K562 (cell line): ENCODE data around the gene DCTD. TPM values are rescaled to one million over a fixed set of nuclear protein-coding genes. Genes with fewer than 3 reads are reported as not detected.

Experiments used
- ATAC-seq: fragments of 200-7000 bp; cut with Tn5 transposase; 3 replicates; pipeline ENCODE4 v1.9.1; 2020; ENCODE audit warnings: moderate library complexity
- BruUV-seq: library from RNA; stranded (reverse); fragments of 400-500 nt; replicated peaks from 2 replicates; lab custom pipeline; 2021; lab: Mats Ljungman, UMichigan
- CTCF ChIA-PET: fragments of 300-600 bp; formaldehyde crosslinking; extraction: SDS; loops from one replicate; lab custom pipeline; 2021; ENCODE audit warnings: low intra/inter-chr PET ratio; lab: Yijun Ruan, JAX
- POLR2A ChIA-PET: fragments of 300-600, 350-650 bp; sonication (Branson Sonifier 250); formaldehyde crosslinking; extraction: SDS; loops from one replicate; lab custom pipeline; 2021; ENCODE audit warnings: antibody characterized with exemption, inconsistent platforms; lab: Yijun Ruan, JAX
- DNase-seq, 4 experiments: peaks; one replicate each; pipeline versions ENCODE4 v3.0.0 to v3.0.0-alpha.2; 2011 to 2018; ENCODE audit warnings: low spot score in 3 of 4, mixed read lengths in 3 of 4; ENCODE audit errors: extremely low read depth in 1 of 4
- FAIRE-seq: peaks from 2 replicates; lab custom pipeline; 2011; peaks lifted over from hg19 to GRCh38; lab: Jason Lieb, UNC
- H2AFZ ChIP-seq: 2 replicates; pipeline ENCODE4 v1.6.0; 2011; ENCODE audit warnings: low read depth, low read length, control low read depth, inconsistent platforms
- H3K27ac ChIP-seq: fragments of 200-600 bp; 3 replicates; pipeline ENCODE4 v1.8.0; 2011; ENCODE audit warnings: low read depth, mild to moderate bottlenecking, control low read depth, inconsistent platforms, low read length, moderate library complexity, mixed read lengths; ENCODE audit errors: extremely low read depth
- H3K27me3 ChIP-seq, 2 experiments: fragments of 300-600 bp in 1 of 2; 2 replicates in 1 of 2; 3 replicates in 1 of 2; pipeline versions ENCODE4 v1.6.0 to v1.8.0; 2011; ENCODE audit warnings: inconsistent platforms in 2 of 2, low read length in 2 of 2, mild to moderate bottlenecking in 1 of 2, mixed read lengths in 1 of 2, moderate library complexity in 1 of 2; ENCODE audit not compliant: control insufficient read depth in 2 of 2, insufficient read depth in 2 of 2
- H3K36me3 ChIP-seq: fragments of 300-600 bp; 3 replicates; pipeline ENCODE4 v1.8.0; 2011; ENCODE audit warnings: mild to moderate bottlenecking, low read length, inconsistent platforms; ENCODE audit not compliant: control insufficient read depth, insufficient read depth
- H3K4me1 ChIP-seq, 2 experiments: fragments of 200-600 bp in 1 of 2; replicated peaks in 1 of 2; 2 replicates in 1 of 2; 3 replicates in 1 of 2; pipeline versions ENCODE4 v1.5.1 to v1.8.0; 2011; ENCODE audit warnings: inconsistent platforms in 2 of 2, low read length in 2 of 2, mild to moderate bottlenecking in 1 of 2, mixed read lengths in 1 of 2, moderate library complexity in 1 of 2; ENCODE audit not compliant: control insufficient read depth in 2 of 2, insufficient read depth in 2 of 2
- H3K4me2 ChIP-seq: 2 replicates; pipeline ENCODE4 v1.6.1; 2011; ENCODE audit warnings: low read length, control low read depth, inconsistent platforms, mixed read lengths; ENCODE audit not compliant: insufficient read depth
- H3K4me3 ChIP-seq: fragments of 200-600 bp; sonication (generic), shearing (Covaris generic); 2 replicates; pipeline ENCODE4 v1.5.1; 2016; ENCODE audit warnings: control low read depth, inconsistent platforms
- H3K79me2 ChIP-seq: fragments of 200-600 bp; 3 replicates; pipeline ENCODE4 v1.8.0; 2011; ENCODE audit warnings: low read length, inconsistent platforms; ENCODE audit not compliant: control insufficient read depth, insufficient read depth
- H3K9ac ChIP-seq, 2 experiments: 2 replicates each; pipeline versions ENCODE4 v1.6.0 to v1.6.1; 2011; ENCODE audit warnings: low read depth in 2 of 2, low read length in 2 of 2, control low read depth in 1 of 2, inconsistent platforms in 1 of 2, mild to moderate bottlenecking in 1 of 2, mixed read lengths in 1 of 2; ENCODE audit not compliant: insufficient read depth in 1 of 2
- H3K9me1 ChIP-seq: one replicate; pipeline ENCODE4 v1.6.0; 2011; ENCODE audit warnings: inconsistent platforms, mild to moderate bottlenecking, low read length, moderate library complexity; ENCODE audit not compliant: control insufficient read depth, insufficient read depth
- H3K9me3 ChIP-seq: replicated peaks from 2 replicates; pipeline ENCODE4 v1.5.1; 2011; ENCODE audit warnings: low read depth, low read length, inconsistent platforms; ENCODE audit not compliant: control insufficient read depth, insufficient read depth
- H4K20me1 ChIP-seq: replicated peaks from 2 replicates; pipeline ENCODE4 v1.6.1; 2011; ENCODE audit warnings: low read length, inconsistent platforms, mixed read lengths; ENCODE audit not compliant: control insufficient read depth, insufficient read depth
- GABPA ChIP-seq: fragments of 200-800 bp; sonication (Bioruptor generic); conservative IDR thresholded peaks from 2 replicates; pipeline ENCODE4 v1.6.1; 2016; ENCODE audit warnings: low read depth, missing genetic modification characterization, missing compliant biosample characterization
- GATA2 ChIP-seq: sonication (generic); formaldehyde crosslinking; IDR thresholded peaks from 2 replicates; pipeline ENCODE4 v1.4.0; 2020; ENCODE audit warnings: mild to moderate bottlenecking, missing genetic modification reagents
- IFI16 ChIP-seq: fragments of 250-450 bp; sonication (Bioruptor Pico); IDR thresholded peaks from 2 replicates; pipeline ENCODE4 v2.1.2; 2022; ENCODE audit warnings: mild to moderate bottlenecking, inconsistent platforms
- MAZ ChIP-seq, 2 experiments: fragments of 450-650 bp in 1 of 2; sonication (generic) in 1 of 2; formaldehyde crosslinking; IDR thresholded peaks in 1 of 2; conservative IDR thresholded peaks in 1 of 2; 2 replicates each; pipeline versions ENCODE4 v1.4.0 to v1.5.0; 2020; ENCODE audit warnings: mild to moderate bottlenecking in 1 of 2, missing genetic modification reagents in 1 of 2
- MIER1 ChIP-seq: fragments of 450-650 bp; IDR thresholded peaks from 2 replicates; pipeline ENCODE4 v1.6.1; 2016; ENCODE audit warnings: antibody characterized with exemption, mild to moderate bottlenecking, low read depth
- NCOA1 ChIP-seq: fragments of 450-650 bp; IDR thresholded peaks from 2 replicates; pipeline ENCODE4 v1.6.1; 2016; ENCODE audit warnings: low read depth
- NR1H2 ChIP-seq: sonication (generic); formaldehyde crosslinking; IDR thresholded peaks from 2 replicates; pipeline ENCODE4 v1.4.0; 2020; ENCODE audit warnings: mild to moderate bottlenecking, missing genetic modification reagents
- RAD21 ChIP-seq, 2 experiments: fragments of 250-450 bp in 1 of 2; fragments of 450-650 bp in 1 of 2; sonication (Bioruptor Pico) in 1 of 2; formaldehyde crosslinking in 1 of 2; IDR thresholded peaks in 1 of 2; conservative IDR thresholded peaks in 1 of 2; 2 replicates each; pipeline versions ENCODE4 v1.4.0 to v1.8.0; 2020 to 2022; ENCODE audit warnings: mild to moderate bottlenecking in 2 of 2, moderate library complexity in 1 of 2
- ZNF324 ChIP-seq: fragments of 250-450 bp; sonication (Bioruptor Pico); IDR thresholded peaks from 2 replicates; pipeline ENCODE4 v1.4.0; 2020; ENCODE audit warnings: mild to moderate bottlenecking
- WGBS: fragments of 100-300 bp; shearing (Covaris generic); methylation state at CpG from one replicate; pipeline ENCODE4 v1.1.6; 2016; ENCODE audit warnings: low coverage, mixed read lengths; ENCODE audit not compliant: insufficient coverage; ENCODE audit errors: missing lambda C conversion rate; 5-methylcytosine and 5-hydroxymethylcytosine counted together
- in situ Hi-C: fragments of 300-500 bp; cut with MboI; formaldehyde crosslinking; loops from 4 replicates; pipeline ENCODE4 v1.15.0; 2018; ENCODE audit warnings: inconsistent platforms, mixed read lengths
- intact Hi-C: fragments of 100-400 bp; cut with micrococcal nuclease; formaldehyde crosslinking; loops from 2 replicates; pipeline ENCODE4 v1.14.2; 2022
- polyA plus RNA-seq, 8 experiments: library from polyadenylated mRNA; depleted of rRNA in 4 of 8; stranded (reverse) in 5 of 8; unstranded in 3 of 8; fragments of >200 nt; fragmentation: Nextera tagmentation in 2 of 8; fragmentation: Illumina TruSeq in 1 of 8; extraction: Ambion mirVana in 2 of 8; extraction: Trizol in 1 of 8; gene quantifications; 2 replicates each; pipeline versions ENCODE4 v1.2.1 to v1.2.3, GENCODE V29; 2011 to 2014; ENCODE audit warnings: inconsistent platforms in 1 of 8, missing spikeins in 1 of 8
- total RNA-seq, 7 experiments: library from RNA; depleted of rRNA in 6 of 7; stranded (reverse); fragments of >200 nt in 6 of 7; fragmentation: Illumina TruSeq in 2 of 7; extraction: Trizol in 2 of 7; gene quantifications; 2 replicates each; pipeline versions ENCODE4 v1.2.1 to v1.2.3, GENCODE V29; 2011 to 2021; ENCODE audit warnings: low replicate concordance in 1 of 7
- TF ChIP-seq, protein P1 (sequence below): sonication (generic); formaldehyde crosslinking; IDR thresholded peaks from 2 replicates; pipeline ENCODE4 v1.5.0; 2020; ENCODE audit warnings: missing genetic modification reagents

The DCTD gene
- total and polyA plus RNA-seq, 9 of the 15 experiments (the other 6 are each of a cell fraction or from before 2014, with no cell fraction given), result 38.7 to 114 (median 76.5) TPM

- TF ChIP-seq, protein P1, sequence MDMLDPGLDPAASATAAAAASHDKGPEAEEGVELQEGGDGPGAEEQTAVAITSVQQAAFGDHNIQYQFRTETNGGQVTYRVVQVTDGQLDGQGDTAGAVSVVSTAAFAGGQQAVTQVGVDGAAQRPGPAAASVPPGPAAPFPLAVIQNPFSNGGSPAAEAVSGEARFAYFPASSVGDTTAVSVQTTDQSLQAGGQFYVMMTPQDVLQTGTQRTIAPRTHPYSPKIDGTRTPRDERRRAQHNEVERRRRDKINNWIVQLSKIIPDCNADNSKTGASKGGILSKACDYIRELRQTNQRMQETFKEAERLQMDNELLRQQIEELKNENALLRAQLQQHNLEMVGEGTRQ, result no peak
- TF ChIP-seq MAZ (CRISPR knock-in tag; conservative IDR thresholded peaks at IDR 0.05 in 1 of 2, IDR thresholded peaks at IDR 0.05 in 1 of 2) (no peak), ZNF324 (CRISPR knock-in tag) (no peak), GATA2 (CRISPR knock-in tag) (no peak), GABPA (tag) (no peak)
These were observed 35.3 kb downstream of the DCTD start (continued) for GRCh38 chr4:182881914-182882313.

GRCh38 chr4:182880387-182881356, 36.5 kb downstream of the DCTD start:
- in situ Hi-C loops, result no loop called here
- ChIA-PET POLR2A (no interaction called here), CTCF (no interaction called here)
- Histone ChIP-seq H3K9ac (peak overlapping the region in 1 of 2 experiments; percentile 40; a peak in 1 of 4 replicates), H3K9me1 (no peaks in the 10 kb centered on the region), H3K9me3 (peaks cover 9% of the 10 kb centered on the region), H3K79me2 (no peaks in the 10 kb centered on the region), H3K36me3 (peaks cover 20% of the 10 kb centered on the region; the same call in 2 of the 3 replicates), H3K4me2 (no peak overlapping the region), H3K27me3 (no peaks in the 10 kb centered on the region), H2AFZ (no peak overlapping the region), H3K27ac (no peak overlapping the region), H4K20me1 (no peaks in the 10 kb centered on the region), H3K4me1 (0 out of 5 replicates have a peak, but pooled peaks cover 0 to 3% of the 10 kb centered on the region in 2 experiments), H3K4me3 (no peak overlapping the region)
- no TSS peak for BruUV-seq
- no peak for FAIRE-seq
- no peak for TF ChIP-seq RAD21 (CRISPR knock-in tag; conservative IDR thresholded peaks at IDR 0.05 in 1 of 2, IDR thresholded peaks at IDR 0.05 in 1 of 2)
- no peak for TF ChIP-seq NCOA1
- TF ChIP-seq MIER1, result no peak
- no peak for TF ChIP-seq NR1H2 (CRISPR knock-in tag)
- no peak for TF ChIP-seq IFI16 (CRISPR knock-in tag)
- DNase-seq, result no peak
- intact Hi-C loops, result no loop called here
- no peak for ATAC-seq
- 66% methylated on average over 22 of the region's 26 CpGs for WGBS
